GM18861 (cell line): ENCODE data around the gene PFKL.
"Not testable (repeated sequence)": the region's sequence is repeated elsewhere in the genome, so short reads cannot be mapped to it uniquely, and the experiment has no call there.

ENCODE experiments used
- ATAC-seq: cut with Tn5 transposase; IDR thresholded peaks from one replicate; pipeline ENCODE4 v1.9.1; 2021; ENCODE audit not compliant: unreplicated experiment

The PFKL gene

GRCh38 chr21:44354775-44355771, 55.2 kb downstream of the PFKL start:
- no peak for ATAC-seq

- no peak for ATAC-seq
These were observed 56.3 kb downstream of the PFKL start for GRCh38 chr21:44356160-44356559.

GRCh38 chr21:44356636-44357035, 56.8 kb downstream of the PFKL start:
- ATAC-seq = no peak

GRCh38 chr21:44357064-44357837, 57.4 kb downstream of the PFKL start:
- no peak for ATAC-seq

GRCh38 chr21:44359396-44359795, 59.5 kb downstream of the PFKL start:
- ATAC-seq = no peak

- no peak for ATAC-seq
These were observed 60.3 kb downstream of the PFKL start for GRCh38 chr21:44360159-44360558.

GRCh38 chr21:44361903-44362302, 62.0 kb downstream of the PFKL start:
- not testable (repeated sequence) for ATAC-seq

- ATAC-seq = no peak
These were observed 63.4 kb downstream of the PFKL start for GRCh38 chr21:44363278-44363677.

GRCh38 chr21:44364151-44365053, 64.5 kb downstream of the PFKL start:
- no peak for ATAC-seq

- no peak for ATAC-seq
These were observed 65.6 kb downstream of the PFKL start for GRCh38 chr21:44365251-44365966.

- ATAC-seq = no peak
These were observed 66.2 kb downstream of the PFKL start for GRCh38 chr21:44365967-44366585.

GRCh38 chr21:44366586-44367211, 66.8 kb downstream of the PFKL start:
- no peak for ATAC-seq

GRCh38 chr21:44368711-44369446, 69.0 kb downstream of the PFKL start:
- no peak for ATAC-seq

- ATAC-seq = no peak
These were observed 70.3 kb downstream of the PFKL start for GRCh38 chr21:44370027-44370735.

GRCh38 chr21:44370786-44371410, 71.0 kb downstream of the PFKL start:
- no peak for ATAC-seq

GRCh38 chr21:44371596-44371995, 71.7 kb downstream of the PFKL start:
- no peak for ATAC-seq

- no peak for ATAC-seq
These were observed 72.8 kb downstream of the PFKL start for GRCh38 chr21:44372616-44373015.
